OCI-M2 (cell line): ENCODE measurements around the gene MAGI3.

ENCODE experiments used
- DNase-seq: peaks from one replicate; lab custom pipeline; 2025; ENCODE audit not compliant: unreplicated experiment; lab: John Stamatoyannopoulos, UW

MAGI3 gene

DNA sequence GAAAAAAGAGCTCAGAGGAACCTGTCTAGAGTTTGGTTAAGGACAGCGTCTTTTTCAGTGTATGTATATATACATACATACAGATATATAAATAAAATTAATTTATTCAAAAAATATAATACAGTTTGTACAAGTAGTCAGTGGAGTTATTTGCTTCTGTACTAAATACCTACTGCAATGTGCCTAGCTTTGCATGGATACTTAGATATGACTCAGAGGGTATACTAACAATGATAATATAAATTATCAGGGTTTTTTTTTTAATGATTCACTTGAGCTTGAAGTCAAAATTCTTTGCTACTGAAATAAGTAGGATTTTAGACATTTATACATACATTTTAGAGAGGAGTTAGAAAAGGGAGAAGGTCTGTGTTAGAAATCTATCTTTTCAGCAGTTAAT, 251.1 kb downstream of the MAGI3 start:
- no peak for DNase-seq

DNA sequence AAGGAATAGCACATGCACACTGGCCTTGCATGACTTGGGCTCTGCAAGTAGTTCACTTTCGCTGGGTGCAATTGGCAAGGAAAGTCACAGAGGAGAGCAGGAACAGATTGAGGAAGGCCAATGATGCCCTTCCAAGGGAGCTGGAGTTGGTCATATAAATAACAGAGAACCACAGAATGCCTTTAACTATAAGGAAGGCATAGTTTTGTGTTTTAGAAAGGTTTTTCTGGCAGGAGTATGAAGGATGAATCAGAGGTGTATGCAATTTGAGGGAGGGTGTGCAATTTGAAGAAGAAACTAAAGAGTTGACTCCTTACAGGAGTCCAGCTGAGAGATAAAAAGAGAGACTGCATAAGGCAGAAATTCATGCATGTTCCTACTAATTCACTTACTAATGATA, 256.8 kb downstream of the MAGI3 start:
- DNase-seq, result no peak

DNA sequence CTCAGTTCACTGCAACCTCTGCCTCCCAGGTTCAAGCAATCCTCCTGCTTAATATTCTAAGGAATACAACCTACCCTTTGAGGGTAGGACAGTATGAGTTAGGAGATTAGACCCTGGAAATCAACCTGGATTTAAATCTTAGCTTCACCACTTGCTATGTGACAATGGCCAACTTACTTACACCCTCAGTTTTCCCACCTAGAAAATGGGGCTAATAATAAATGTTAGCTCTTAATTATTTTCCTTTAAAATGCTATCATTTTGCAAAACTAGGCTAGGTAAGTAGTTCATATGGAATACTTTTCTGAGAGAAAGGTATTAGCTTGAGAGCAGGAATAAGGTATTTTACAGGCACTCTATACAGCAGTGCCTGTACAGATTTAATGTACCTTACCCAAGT, 258.2 kb downstream of the MAGI3 start:
- DNase-seq, result no peak

DNA sequence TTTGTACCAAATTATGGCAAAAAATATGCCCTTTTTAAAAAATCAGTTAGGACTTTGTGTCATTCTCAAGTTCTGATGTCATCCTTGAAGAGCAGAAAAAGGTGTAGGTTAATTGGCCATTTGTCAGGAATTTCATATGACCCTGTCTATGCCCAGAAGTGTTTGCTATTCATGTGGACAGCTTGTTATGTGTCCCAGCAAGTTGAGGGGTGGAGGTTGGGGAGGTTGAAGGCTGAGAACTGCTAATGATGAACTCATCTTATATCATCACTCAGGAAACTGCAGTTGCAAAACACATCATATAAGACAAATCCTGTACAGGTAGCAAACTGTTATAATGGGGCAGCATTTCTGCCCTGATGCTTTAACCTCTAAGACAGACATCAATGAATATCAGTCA, 262.5 kb downstream of the MAGI3 start:
- DNase-seq, result no peak

DNA sequence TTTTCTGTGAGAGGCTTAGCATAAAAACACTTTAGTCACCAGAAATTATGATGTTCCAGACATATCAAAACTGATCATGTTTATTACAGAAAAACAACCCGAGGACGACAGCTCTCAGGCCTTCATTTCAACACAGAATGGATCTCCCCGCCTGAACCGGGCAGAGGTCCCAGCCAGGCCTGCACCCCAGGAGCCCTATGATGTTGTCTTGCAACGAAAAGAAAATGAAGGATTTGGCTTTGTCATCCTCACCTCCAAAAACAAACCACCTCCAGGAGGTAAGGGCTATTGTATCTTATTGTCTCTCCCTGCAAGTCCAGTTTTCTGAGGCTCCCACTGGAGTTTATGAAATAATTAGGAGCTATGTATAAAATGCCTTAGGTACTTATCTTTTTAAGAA, 263.4 kb downstream of the MAGI3 start:
- no peak for DNase-seq

DNA sequence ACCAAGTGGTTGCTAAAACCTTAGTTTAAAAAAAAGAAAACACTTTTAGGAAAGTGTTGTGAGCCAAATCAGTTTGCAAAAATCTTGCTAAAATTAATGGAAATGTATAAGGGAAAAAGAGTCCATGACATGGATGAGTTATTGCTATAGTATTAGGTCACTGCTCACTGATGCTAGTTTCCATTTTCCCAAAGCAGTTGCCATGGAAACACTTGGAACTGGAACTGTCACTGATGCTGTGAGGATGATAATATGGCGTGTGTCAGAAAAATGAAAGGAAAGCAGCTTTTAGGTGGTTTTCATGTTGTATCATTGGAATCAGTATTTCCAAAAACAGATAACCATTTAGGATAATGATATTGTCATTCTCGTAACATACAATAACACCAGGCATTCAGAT, 264.6 kb downstream of the MAGI3 start:
- DNase-seq, result no peak

DNA sequence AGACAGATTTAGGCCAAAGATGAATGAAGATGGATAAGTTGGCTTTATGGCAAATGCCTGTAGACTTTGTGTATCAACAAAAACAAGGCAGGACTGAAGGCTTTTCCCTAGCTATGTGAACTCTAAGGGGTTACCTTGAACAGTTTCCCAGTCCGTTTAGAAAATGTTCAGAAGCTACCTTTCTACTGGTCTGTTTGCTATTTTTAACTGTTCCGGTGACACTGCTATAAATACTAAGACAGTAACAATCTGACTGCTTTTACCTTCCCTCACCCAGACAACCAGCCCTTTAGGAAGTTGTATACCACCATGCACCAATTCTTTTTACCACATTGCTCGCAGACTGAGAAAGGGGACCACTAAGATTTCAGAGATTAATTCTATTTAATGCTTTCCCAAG, 266.8 kb downstream of the MAGI3 start:
- no peak for DNase-seq

DNA sequence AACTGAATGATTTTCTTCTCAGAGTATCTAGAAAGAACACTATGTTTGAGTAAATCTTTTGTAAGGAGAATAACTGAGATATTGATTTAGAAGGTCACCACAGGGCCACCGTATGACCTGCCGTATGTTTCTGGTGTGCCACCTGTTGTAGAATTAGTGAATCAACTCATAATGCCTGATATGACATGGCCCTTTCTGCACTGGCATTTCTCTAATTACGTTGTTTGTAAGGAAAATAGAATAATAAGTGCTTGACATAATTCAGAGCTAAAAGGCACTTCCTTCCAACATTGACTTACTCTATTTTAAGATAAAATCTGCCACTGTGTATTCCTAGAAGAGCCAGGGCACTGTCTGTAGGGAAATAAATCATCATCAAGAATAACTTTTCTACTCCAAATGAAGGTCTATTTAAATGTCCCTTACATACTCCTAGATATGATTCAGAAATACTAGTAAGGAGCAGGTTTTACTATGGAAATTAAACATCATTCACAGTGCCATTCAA, 267.3 kb downstream of the MAGI3 start:
- no peak for DNase-seq

DNA sequence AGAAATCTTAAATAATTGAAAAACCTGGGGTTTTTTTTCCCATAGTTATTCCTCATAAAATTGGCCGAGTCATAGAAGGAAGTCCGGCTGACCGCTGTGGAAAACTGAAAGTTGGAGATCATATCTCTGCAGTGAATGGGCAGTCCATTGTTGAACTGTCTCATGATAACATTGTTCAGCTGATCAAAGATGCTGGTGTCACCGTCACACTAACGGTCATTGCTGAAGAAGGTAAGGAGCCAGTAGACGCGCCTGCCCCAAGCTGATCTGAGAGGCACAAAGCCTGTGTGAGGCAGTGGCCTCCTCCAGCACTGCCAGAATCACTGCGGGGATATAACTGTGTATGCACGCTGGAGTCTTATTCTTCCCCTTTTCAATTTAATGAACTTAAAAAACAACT, 268.7 kb downstream of the MAGI3 start:
- no peak for DNase-seq

DNA sequence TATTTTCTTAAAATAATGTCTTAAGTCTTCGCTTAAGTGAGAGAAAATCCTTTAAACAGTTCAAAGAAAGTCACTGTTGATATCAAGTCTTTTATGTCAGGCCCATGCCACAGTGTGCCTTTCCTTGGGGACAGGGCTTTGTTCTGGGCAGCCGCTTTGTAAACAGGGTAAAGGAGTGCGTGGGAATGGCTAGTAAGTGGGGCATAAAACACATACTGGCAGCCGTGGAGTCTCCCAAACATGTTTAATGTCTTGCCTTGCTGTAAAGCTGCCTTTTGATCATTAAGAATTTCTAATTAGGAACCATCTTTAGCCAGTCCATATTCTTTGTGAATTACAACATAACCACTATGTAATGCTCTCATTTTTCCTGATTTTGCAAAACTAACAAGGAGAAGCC, 269.2 kb downstream of the MAGI3 start:
- no peak for DNase-seq

DNA sequence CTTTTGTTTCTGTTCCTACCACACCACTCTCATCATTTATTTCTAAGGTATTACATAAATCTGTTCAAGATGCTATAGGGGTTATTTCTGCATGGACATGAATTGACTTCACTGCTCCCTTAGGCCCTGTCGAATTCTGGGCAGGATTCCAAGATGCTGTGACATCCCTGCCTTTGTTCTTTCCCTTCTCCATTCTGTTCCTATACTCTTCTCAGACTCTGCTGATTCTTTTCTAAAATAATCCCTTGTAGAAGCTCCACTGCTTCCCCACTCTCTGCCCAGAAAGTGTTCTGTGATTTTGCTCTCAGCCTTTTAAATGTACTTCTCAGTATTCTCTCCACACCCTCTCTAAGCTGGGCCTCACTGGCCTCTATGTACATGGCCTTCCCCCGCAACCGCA, 269.8 kb downstream of the MAGI3 start:
- DNase-seq, result no peak

DNA sequence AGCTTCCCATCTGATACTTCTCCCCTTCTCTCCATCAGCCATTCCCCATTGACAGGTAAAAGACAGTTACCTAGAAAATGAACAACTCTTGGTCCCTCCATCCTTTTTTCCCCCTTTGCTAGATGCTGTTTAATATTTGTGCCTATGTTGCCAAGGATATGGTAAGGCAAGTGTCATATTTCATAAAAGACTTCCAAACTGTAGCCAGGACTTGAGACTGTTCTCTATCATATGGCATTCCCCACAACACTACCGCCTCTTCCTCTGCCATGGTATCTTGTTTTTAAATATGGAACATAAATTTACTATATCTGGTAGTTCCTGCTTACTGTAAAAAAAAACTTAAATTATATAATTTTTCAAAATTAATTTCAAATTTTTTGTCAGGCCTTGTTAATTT, 271.8 kb downstream of the MAGI3 start:
- no peak for DNase-seq

DNA sequence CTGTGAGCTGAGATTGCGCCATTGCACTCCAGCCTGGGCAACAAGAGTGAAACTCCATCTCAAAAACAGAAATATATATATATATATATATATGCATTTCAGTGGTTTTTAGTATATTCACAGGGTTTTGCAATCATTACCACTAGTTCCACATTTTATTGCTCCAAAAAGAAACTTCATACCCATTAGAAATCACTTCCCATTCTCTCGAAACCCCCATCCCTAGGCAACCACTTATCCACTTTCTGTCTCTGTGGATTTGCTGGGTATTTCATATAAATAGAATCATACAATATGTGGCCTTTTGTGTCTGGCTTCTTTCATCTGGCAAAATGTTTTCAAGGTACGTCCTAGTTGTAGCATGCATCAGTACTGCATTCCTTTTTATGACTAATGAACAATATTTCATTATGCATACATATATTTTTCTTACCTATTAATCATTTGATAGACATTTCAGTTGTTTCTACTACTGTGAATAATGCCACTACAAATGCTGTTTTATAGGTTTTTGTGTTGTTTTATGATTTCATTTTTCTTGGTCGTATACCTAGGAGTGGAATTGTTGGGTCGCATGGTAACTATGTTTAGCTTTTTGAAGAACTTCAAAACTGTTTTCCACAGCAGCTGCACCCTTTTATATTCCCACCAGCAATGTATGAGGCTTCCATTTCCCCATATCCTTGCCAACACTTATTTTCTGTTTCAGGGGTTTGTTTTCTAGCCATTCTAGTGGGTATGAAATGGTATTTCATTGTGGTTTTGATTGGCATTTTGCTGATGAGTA, 273.0 kb downstream of the MAGI3 start:
- DNase-seq, result no peak

DNA sequence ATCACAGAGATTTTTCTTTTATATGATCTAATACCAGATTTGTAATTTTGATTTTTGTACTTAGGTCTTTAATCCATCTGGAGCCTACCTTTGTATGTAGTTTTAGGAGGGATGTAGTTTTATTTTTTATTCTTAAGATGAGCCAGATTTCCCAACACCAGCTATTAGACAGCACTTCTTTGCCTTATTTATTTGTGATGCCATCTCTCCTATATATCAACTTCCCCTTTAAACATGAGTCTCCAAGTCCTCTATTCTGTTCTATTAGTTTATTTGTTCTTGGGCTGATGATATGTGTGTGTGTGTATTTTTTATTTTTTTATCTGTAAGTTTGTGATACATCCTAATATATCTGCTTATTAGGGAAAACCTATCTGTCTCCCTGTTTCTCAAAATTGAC, 274.8 kb downstream of the MAGI3 start:
- no peak for DNase-seq

DNA sequence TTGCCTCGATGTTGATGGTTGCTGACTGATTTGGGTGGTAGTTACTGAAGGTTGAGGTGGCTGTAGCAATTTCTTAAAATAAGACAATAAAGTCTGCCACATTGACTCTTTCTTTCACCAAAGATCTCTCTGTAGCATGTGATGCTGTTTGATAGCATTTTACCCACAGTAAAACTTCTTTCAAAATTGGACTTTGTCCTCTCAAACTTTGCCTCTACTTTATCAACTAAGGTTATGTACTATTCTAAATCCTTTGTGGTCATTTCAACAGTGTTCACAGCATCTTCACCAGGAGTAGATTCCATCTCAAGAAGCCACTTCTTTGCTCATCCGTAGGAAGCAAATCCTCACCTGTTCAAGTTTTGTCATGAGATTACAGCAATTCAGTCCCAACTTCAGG, 275.8 kb downstream of the MAGI3 start:
- no peak for DNase-seq

DNA sequence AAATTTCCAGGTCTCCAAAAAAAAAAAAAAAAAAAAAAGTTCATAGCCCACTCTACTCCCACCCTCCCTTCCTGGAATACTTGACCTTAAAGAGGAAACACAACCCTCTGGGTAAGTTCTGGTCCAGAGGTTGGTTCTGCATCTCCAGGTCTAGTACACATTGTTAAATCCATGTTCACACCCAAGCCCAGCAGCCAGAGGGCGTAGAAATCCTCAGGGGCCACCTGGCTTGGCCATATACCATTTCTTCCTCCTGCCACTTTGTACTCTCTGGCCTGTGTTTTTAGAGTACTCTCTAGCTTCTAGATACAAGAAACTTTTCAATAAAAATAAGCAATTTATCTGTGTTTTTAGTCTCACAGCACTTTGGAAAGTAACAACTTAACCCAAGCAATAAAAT, 279.7 kb downstream of the MAGI3 start:
- DNase-seq, result no peak

DNA sequence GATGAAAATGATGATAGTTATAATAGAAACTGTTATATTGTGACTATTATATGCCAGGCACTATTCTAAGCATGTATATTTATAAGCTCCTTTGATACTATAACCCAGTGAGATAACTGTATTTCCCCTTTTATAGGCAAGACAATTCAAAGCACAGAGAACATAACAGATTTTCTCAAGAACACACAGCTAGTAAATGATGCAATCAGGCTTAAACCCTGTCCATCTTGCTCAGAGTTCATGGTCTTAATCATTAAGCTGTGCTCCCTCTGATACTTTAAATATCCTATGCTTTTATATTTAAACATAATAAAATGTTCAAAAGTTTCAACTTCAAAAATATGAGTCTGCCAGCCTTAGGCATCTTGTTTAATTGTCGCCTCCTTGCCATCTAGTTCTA, 280.3 kb downstream of the MAGI3 start:
- no peak for DNase-seq

DNA sequence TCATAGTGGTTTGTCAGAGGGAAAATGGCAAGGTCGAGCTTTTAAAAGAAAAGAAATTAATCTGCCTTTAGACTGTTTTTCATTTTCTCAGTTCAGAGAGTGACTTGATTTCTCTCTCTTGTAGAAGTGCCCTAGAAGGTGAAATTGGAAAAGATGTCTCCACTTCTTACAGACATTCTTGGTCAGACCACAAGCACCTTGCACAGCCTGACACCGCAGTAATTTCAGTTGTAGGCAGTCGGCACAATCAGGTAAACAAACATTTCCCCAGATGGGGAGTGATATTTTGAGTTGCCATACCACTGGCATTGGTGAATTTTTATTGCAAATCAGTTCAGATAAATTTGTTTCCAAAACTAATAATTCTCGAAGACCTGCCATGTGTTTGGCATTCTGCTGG, 282.2 kb downstream of the MAGI3 start:
- no peak for DNase-seq

DNA sequence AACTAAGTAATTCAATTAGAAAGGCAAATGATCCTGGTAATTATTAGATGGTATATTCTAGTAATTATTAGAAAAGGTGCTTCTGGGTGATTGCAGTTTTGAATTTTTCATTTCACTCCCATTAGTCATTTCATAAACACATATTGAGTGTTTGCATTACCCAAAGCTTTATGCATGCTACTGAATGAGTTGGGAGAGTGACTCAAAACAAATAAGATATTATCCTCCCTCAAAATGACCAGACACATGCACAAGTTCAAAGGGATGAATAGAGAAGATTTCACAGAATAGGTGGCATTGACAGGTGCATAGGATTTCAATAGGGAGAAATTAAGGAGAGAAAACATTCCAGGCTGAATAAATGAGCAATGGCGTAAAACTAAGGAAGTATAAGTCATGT, 284.3 kb downstream of the MAGI3 start:
- no peak for DNase-seq

DNA sequence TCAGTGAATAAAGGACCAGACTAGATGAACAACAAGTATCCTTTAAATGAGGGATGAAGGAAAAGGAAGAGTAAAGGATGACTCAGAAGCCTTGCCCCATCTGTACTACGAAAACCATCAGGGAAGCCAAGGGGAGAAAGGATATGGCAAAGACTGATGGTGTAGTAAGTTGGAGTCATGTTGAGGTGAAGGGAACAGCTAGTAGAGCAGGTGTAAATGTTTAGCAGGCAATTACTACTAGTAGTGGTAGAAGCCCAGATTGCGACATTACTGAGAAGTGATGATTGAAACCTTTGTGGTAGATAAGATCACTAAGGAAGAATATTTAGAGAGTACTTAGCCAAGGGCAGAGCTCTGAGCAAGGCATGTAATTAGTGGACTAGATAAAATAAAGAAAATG, 285.0 kb downstream of the MAGI3 start:
- DNase-seq, result no peak

DNA sequence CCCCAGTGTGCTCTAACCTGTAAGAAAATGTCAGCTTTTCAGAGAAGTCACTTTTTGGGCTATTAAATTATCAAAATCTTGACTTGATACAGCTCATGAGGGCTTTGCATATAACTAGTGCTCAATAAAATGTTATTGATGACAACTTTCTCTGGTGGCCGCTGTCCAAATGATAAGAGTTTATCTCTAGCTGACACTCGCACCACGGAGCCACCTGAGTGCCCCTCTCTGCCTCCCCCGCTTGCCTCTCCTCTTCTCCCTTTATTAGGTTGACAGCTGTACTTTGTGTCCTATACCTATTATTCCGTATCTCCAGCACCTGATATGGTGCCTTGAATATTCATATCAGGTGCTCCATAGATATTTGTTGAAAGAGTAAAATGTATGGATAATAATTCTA, 286.2 kb downstream of the MAGI3 start:
- DNase-seq, result no peak

DNA sequence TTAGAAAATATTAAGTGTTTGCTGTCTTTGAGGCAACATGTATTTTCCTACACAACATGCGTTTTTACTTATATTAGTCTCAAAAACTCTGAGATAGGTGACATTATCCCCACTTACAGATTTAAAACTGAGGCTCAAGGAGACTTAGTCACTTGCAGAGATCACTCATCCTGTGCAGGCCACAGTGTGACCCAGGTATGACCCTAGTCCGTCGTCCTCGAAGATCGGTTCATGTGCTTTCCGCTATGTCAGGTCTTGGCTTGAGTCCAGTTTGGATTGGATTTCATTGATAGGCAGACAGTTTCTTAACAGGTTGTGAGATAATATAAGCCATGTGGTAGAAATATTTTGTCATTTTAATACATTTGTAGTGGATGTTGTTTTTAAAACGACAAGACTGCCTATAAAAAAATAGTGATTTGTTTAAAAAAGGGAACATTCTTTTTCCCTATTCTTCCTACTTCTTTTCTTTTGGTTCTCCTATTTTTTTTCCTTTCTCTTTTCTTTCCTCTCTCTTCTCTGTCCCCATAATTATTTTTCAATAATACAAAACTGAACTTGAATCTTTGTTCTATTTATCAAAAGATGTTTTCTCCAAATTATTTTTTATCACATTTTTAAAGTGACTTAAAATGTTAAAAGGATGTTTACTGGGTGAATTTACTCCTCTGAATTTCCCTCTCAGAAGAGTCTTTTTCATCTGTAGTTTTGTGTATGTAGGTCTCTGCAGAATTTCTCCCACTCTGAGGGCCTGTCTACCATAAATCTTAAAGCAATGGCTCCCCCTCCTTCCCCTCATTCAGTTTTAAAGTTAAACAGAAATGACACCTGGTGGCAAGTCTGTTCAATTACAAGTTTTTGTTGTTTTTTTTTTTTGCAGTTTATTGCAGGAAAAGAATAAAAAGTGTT, 287.2 kb downstream of the MAGI3 start:
- no peak for DNase-seq
